IMR-90 (cell line): Measurements from ENCODE around the gene NFKBIE. TPM values are rescaled to one million over a fixed set of nuclear protein-coding genes. Genes with fewer than 3 reads are reported as not detected.

ENCODE experiments used
- ATAC-seq: fragments of 200-7000 bp; cut with Tn5 transposase; 2 replicates; pipeline ENCODE4 v1.9.1; 2020; ENCODE audit warnings: low read depth, mild to moderate bottlenecking, moderate library complexity
- BruUV-seq: library from RNA; stranded (reverse); fragments of 400-500 nt; replicated peaks from 2 replicates; lab custom pipeline; 2021; lab: Mats Ljungman, UMichigan
- CTCF ChIA-PET: fragments of 300-600 bp; formaldehyde crosslinking; extraction: SDS; loops from one replicate; lab custom pipeline; 2021; ENCODE audit warnings: antibody characterized with exemption; lab: Yijun Ruan, JAX
- POLR2A ChIA-PET: fragments of 300-600 bp; sonication (Branson Sonifier 250); formaldehyde crosslinking; loops from one replicate; lab custom pipeline; 2022; ENCODE audit warnings: antibody characterized with exemption; ENCODE audit not compliant: unreplicated experiment; lab: Charles Lee
- DNase-seq: peaks from one replicate; pipeline ENCODE4 v3.0.0; 2013
- H2AFZ ChIP-seq: replicated peaks from 2 replicates; pipeline ENCODE3; 2013; ENCODE audit warnings: low read length, mild to moderate bottlenecking; ENCODE audit not compliant: poor library complexity
- H2AK5ac ChIP-seq: 2 replicates; pipeline ENCODE4 v1.6.1; 2013; ENCODE audit warnings: low read depth, low read length, inconsistent platforms
- H2AK9ac ChIP-seq: replicated peaks from 2 replicates; pipeline ENCODE3; 2013; ENCODE audit warnings: mild to moderate bottlenecking, low read depth, low read length, moderate library complexity; ENCODE audit not compliant: poor library complexity
- H2BK120ac ChIP-seq: 2 replicates; pipeline ENCODE4 v1.6.1; 2013; ENCODE audit warnings: low read depth, low read length, inconsistent platforms
- H2BK15ac ChIP-seq: 3 replicates; pipeline ENCODE4 v1.6.1; 2013; ENCODE audit warnings: low read depth, low read length, inconsistent platforms
- H2BK20ac ChIP-seq: 2 replicates; pipeline ENCODE4 v1.6.1; 2013; ENCODE audit warnings: low read depth, mild to moderate bottlenecking, inconsistent platforms, low read length, moderate library complexity
- H2BK5ac ChIP-seq: 2 replicates; pipeline ENCODE4 v1.6.1; 2013; ENCODE audit warnings: mild to moderate bottlenecking, low read depth, low read length, inconsistent platforms; ENCODE audit not compliant: poor library complexity, severe bottlenecking
- H3K14ac ChIP-seq: replicated peaks from 2 replicates; pipeline ENCODE4 v1.6.1; 2013; ENCODE audit warnings: low read depth, low read length, inconsistent platforms
- H3K18ac ChIP-seq: 2 replicates; pipeline ENCODE4 v1.6.1; 2013; ENCODE audit warnings: low read depth, low read length, control low read depth
- H3K23ac ChIP-seq: 2 replicates; pipeline ENCODE4 v1.6.1; 2013; ENCODE audit warnings: low read depth, low read length, inconsistent platforms
- H3K27ac ChIP-seq: 2 replicates; pipeline ENCODE4 v1.5.1; 2013; ENCODE audit warnings: mild to moderate bottlenecking, control low read depth, low read length; ENCODE audit not compliant: insufficient read depth
- H3K27me3 ChIP-seq: 2 replicates; pipeline ENCODE4 v1.6.1; 2013; ENCODE audit warnings: low read length; ENCODE audit not compliant: control insufficient read depth, insufficient read depth
- H3K36me3 ChIP-seq: 2 replicates; pipeline ENCODE4 v1.6.1; 2013; ENCODE audit warnings: low read length, mixed read lengths; ENCODE audit not compliant: control insufficient read depth, insufficient read depth
- H3K4ac ChIP-seq: 2 replicates; pipeline ENCODE4 v1.6.1; 2013; ENCODE audit warnings: low read depth, low read length, inconsistent platforms
- H3K4me1 ChIP-seq: 2 replicates; pipeline ENCODE4 v1.6.1; 2013; ENCODE audit warnings: low read length, mixed read lengths; ENCODE audit not compliant: control insufficient read depth, insufficient read depth
- H3K4me2 ChIP-seq: 2 replicates; pipeline ENCODE4 v1.6.1; 2013; ENCODE audit warnings: low read depth, mild to moderate bottlenecking, control low read depth, low read length, moderate library complexity
- H3K4me3 ChIP-seq: 2 replicates; pipeline ENCODE4 v1.5.1; 2013; ENCODE audit warnings: low read depth, mild to moderate bottlenecking, control low read depth, low read length, moderate library complexity; ENCODE audit not compliant: insufficient read depth
- H3K56ac ChIP-seq: 2 replicates; pipeline ENCODE4 v1.6.1; 2013; ENCODE audit warnings: low read length, inconsistent platforms; ENCODE audit not compliant: insufficient read depth; ENCODE audit errors: extremely low read depth
- H3K79me1 ChIP-seq, 2 experiments: 2 replicates each; pipeline ENCODE4 v1.6.1; 2013; ENCODE audit warnings: low read length in 2 of 2, inconsistent platforms in 1 of 2, low read depth in 1 of 2
- H3K9ac ChIP-seq: 2 replicates; pipeline ENCODE4 v1.6.1; 2013; ENCODE audit warnings: low read depth, low read length, control low read depth
- H3K9me1 ChIP-seq: 2 replicates; pipeline ENCODE4 v1.6.1; 2013; ENCODE audit warnings: low read length, inconsistent platforms; ENCODE audit not compliant: insufficient read depth
- H3K9me3 ChIP-seq: 2 replicates; pipeline ENCODE4 v1.6.1; 2013; ENCODE audit warnings: low read length; ENCODE audit not compliant: control insufficient read depth, insufficient read depth
- H4K20me1 ChIP-seq: 2 replicates; pipeline ENCODE4 v1.6.1; 2013; ENCODE audit warnings: low read length, inconsistent platforms; ENCODE audit not compliant: insufficient read depth
- H4K5ac ChIP-seq: 2 replicates; pipeline ENCODE4 v1.6.1; 2013; ENCODE audit warnings: mild to moderate bottlenecking, low read depth, low read length, control low read depth
- H4K8ac ChIP-seq, 2 experiments: 2 replicates each; pipeline ENCODE4 v1.6.1; 2013; ENCODE audit warnings: low read depth in 2 of 2, low read length in 2 of 2, control low read depth in 1 of 2, inconsistent platforms in 1 of 2
- H4K91ac ChIP-seq: 2 replicates; pipeline ENCODE4 v1.6.1; 2013; ENCODE audit warnings: low read depth, low read length, inconsistent platforms; ENCODE audit not compliant: insufficient read depth
- BHLHE40 ChIP-seq: fragments of 150-350 bp; IDR thresholded peaks from 2 replicates; pipeline ENCODE4 v1.6.1; 2016; ENCODE audit warnings: mild to moderate bottlenecking, low read depth, low read length
- CHD1 ChIP-seq: IDR thresholded peaks from 2 replicates; pipeline ENCODE4 v1.6.1; 2012; ENCODE audit warnings: low read depth, low read length, improper control_type of control experiment
- FOS ChIP-seq: fragments of 150-350 bp; IDR thresholded peaks from 2 replicates; pipeline ENCODE4 v1.6.1; 2016; ENCODE audit warnings: low read depth, low read length
- MAFK ChIP-seq: IDR thresholded peaks from 2 replicates; pipeline ENCODE4 v1.6.1; 2012; ENCODE audit warnings: low read depth, low read length, improper control_type of control experiment
- MAZ ChIP-seq: IDR thresholded peaks from 2 replicates; pipeline ENCODE4 v1.6.1; 2012; ENCODE audit warnings: low read depth, mild to moderate bottlenecking, low read length, improper control_type of control experiment, moderate library complexity, borderline replicate concordance
- MXI1 ChIP-seq: IDR thresholded peaks from 2 replicates; pipeline ENCODE4 v1.6.1; 2012; ENCODE audit warnings: low read depth, mild to moderate bottlenecking, low read length, moderate library complexity, borderline replicate concordance
- NFE2L2 ChIP-seq: fragments of 150-350 bp; IDR thresholded peaks from 2 replicates; pipeline ENCODE4 v1.6.1; 2016; ENCODE audit warnings: low read depth, mild to moderate bottlenecking, low read length
- POLR2A ChIP-seq: IDR thresholded peaks from 2 replicates; pipeline ENCODE4 v1.6.1; 2012; ENCODE audit warnings: mild to moderate bottlenecking, low read depth, low read length
- RAD21 ChIP-seq: IDR thresholded peaks from 2 replicates; pipeline ENCODE4 v1.6.1; 2012; ENCODE audit warnings: low read length, improper control_type of control experiment
- RCOR1 ChIP-seq: IDR thresholded peaks from 2 replicates; pipeline ENCODE4 v1.6.1; 2012; ENCODE audit warnings: mild to moderate bottlenecking, low read length, improper control_type of control experiment; ENCODE audit not compliant: insufficient replicate concordance
- RFX5 ChIP-seq: IDR thresholded peaks from 2 replicates; pipeline ENCODE4 v1.8.0; 2012; ENCODE audit warnings: low read depth, mild to moderate bottlenecking, low read length, moderate library complexity
- SMC3 ChIP-seq: fragments of 150-350 bp; IDR thresholded peaks from 2 replicates; pipeline ENCODE4 v1.6.1; 2016; ENCODE audit warnings: low read depth, mild to moderate bottlenecking, antibody characterized with exemption, low read length, moderate library complexity
- WGBS, 2 experiments: methylation state at CpG; one replicate each; pipeline versions ENCODE4 v1.1.5 to v1.1.7; 2013; ENCODE audit warnings: missing lambda C conversion rate in 2 of 2; ENCODE audit not compliant: insufficient read length in 1 of 2; ENCODE audit errors: extremely low coverage in 2 of 2; 5-methylcytosine and 5-hydroxymethylcytosine counted together
- dilution Hi-C: fragments of 300-500 bp; cut with HindIII; formaldehyde crosslinking; loops from one replicate; pipeline ENCODE4 v1.14.3; 2018; ENCODE audit warnings: low sequenced_read_pairs; ENCODE audit not compliant: unreplicated experiment
- in situ Hi-C: fragments of 300-500 bp; cut with MboI; formaldehyde crosslinking; loops from 3 replicates; pipeline ENCODE4 v1.14.3; 2019; ENCODE audit warnings: low sequenced_read_pairs, inconsistent platforms, mixed read lengths
- intact Hi-C: fragments of 100-400 bp; cut with micrococcal nuclease; formaldehyde crosslinking; loops from 2 replicates; pipeline ENCODE4 v1.10.0; 2022
- polyA plus RNA-seq, 3 experiments: library from polyadenylated mRNA; depleted of rRNA; stranded (reverse); fragments of >200 nt; gene quantifications; 2 replicates each; pipeline ENCODE4 v1.2.3, GENCODE V29; 2012; ENCODE audit warnings: low replicate concordance in 1 of 3
- total RNA-seq: library from RNA; depleted of rRNA; stranded (reverse); fragments of >200 nt; gene quantifications from 2 replicates; pipeline ENCODE4 v1.2.3, GENCODE V29; 2012
- TF ChIP-seq, protein P1 (sequence below): conservative IDR thresholded peaks from 2 replicates; pipeline ENCODE4 v1.5.1; 2012; ENCODE audit warnings: mild to moderate bottlenecking, low read depth, low read length, improper control_type of control experiment
- TF ChIP-seq, protein P2 (sequence below): fragments of 150-350 bp; IDR thresholded peaks from 2 replicates; pipeline ENCODE4 v1.6.1; 2016; ENCODE audit warnings: low read depth, mild to moderate bottlenecking, low read length, moderate library complexity, borderline replicate concordance
- TF ChIP-seq, protein P3 (sequence below): fragments of 150-350 bp; IDR thresholded peaks from 2 replicates; pipeline ENCODE4 v1.6.1; 2017; ENCODE audit warnings: mild to moderate bottlenecking, antibody characterized with exemption, low read length, low read depth

NFKBIE gene
- total and polyA plus RNA-seq, 2 of the 4 experiments (the other 2 are of a cell fraction) = 7.9 to 13.0 TPM

DNA sequence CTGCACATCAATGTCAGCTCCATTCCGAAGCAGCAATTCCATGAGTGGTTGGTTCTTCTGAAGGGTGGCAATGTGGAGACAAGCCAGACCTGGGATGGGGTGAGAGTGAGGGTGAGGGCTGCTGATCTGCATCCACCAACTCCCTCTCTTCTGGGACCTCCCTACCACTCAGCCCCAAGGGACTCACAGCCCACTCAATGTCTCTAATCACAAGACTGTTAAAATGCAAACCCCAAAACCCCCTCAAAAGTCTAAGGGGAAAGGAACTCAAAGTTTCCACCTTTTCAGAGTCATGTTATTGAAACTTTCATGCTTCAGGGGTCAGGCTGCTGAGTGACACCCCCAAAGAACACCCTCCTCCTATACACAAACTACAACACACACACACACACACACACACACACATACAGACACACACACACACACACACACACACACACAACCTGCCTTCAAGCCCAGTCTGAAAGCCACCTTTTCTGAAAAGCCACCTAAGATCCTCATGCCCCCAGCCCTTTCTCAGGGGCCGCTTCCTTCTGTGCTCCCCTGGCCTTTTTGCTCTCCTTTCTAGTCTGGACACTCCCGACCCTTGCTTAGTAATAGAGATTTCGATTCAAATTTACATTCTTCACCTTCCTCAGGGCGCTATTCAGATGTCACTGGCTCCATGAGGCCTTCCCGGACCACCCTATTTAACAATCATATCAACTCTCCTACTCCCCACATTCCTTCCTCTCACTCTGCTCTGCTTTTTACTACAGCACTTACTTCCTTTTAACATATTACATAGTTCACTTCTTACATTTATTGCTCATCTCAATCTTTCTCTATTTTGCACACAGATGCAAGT is 4.7 kb downstream of the NFKBIE start:
- Histone ChIP-seq H3K9me1 (peaks cover 20% of the 10 kb centered on the region), H3K27ac (no peak overlapping the region), H3K9me3 (no peaks in the 10 kb centered on the region), H4K91ac (no peak overlapping the region), H2BK20ac (no peak overlapping the region), H3K79me1 (peaks cover 24 to 58% of the 10 kb centered on the region in 2 experiments), H4K20me1 (peaks cover 19% of the 10 kb centered on the region), H3K23ac (no peak overlapping the region), H3K4me1 (peaks cover 30% of the 10 kb centered on the region), H3K4ac (no peak overlapping the region), H3K4me2 (no peak overlapping the region), H3K18ac (no peak overlapping the region), H2BK5ac (no peak overlapping the region), H3K4me3 (no peak overlapping the region), H2BK15ac (no peak overlapping the region), H3K56ac (no peak overlapping the region), H2AFZ (no peak overlapping the region), H3K36me3 (peaks cover 14% of the 10 kb centered on the region), H4K8ac (no peak overlapping the region), H3K27me3 (no peaks in the 10 kb centered on the region), H4K5ac (no peak overlapping the region), H3K14ac (no peak overlapping the region), H2AK9ac (no peak overlapping the region), H2AK5ac (no peak overlapping the region), H2BK120ac (no peak overlapping the region), H3K9ac (no peak overlapping the region)
- ATAC-seq (no peak), DNase-seq (no peak)
- ChIA-PET CTCF (no interaction called here), POLR2A (no interaction called here)
- dilution Hi-C loops = no loop called here
- intact Hi-C loops = no loop called here
- in situ Hi-C loops = no loop called here
- 87% methylated on average over 3 of the region's 6 CpGs; no CpG with 5 or more reads in 1 of the 2 experiments for WGBS, 2 experiments
- BruUV-seq = no TSS peak
- TF ChIP-seq, protein P1, sequence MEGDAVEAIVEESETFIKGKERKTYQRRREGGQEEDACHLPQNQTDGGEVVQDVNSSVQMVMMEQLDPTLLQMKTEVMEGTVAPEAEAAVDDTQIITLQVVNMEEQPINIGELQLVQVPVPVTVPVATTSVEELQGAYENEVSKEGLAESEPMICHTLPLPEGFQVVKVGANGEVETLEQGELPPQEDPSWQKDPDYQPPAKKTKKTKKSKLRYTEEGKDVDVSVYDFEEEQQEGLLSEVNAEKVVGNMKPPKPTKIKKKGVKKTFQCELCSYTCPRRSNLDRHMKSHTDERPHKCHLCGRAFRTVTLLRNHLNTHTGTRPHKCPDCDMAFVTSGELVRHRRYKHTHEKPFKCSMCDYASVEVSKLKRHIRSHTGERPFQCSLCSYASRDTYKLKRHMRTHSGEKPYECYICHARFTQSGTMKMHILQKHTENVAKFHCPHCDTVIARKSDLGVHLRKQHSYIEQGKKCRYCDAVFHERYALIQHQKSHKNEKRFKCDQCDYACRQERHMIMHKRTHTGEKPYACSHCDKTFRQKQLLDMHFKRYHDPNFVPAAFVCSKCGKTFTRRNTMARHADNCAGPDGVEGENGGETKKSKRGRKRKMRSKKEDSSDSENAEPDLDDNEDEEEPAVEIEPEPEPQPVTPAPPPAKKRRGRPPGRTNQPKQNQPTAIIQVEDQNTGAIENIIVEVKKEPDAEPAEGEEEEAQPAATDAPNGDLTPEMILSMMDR = no peak
- TF ChIP-seq RCOR1 (no peak), BHLHE40 (no peak), MAFK (no peak), SMC3 (no peak), FOS (no peak), RFX5 (no peak), MAZ (no peak), RAD21 (no peak), POLR2A (no peak), NFE2L2 (no peak), MXI1 (no peak), CHD1 (no peak)
- TF ChIP-seq, protein P2, sequence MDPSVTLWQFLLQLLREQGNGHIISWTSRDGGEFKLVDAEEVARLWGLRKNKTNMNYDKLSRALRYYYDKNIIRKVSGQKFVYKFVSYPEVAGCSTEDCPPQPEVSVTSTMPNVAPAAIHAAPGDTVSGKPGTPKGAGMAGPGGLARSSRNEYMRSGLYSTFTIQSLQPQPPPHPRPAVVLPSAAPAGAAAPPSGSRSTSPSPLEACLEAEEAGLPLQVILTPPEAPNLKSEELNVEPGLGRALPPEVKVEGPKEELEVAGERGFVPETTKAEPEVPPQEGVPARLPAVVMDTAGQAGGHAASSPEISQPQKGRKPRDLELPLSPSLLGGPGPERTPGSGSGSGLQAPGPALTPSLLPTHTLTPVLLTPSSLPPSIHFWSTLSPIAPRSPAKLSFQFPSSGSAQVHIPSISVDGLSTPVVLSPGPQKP = no peak
- TF ChIP-seq, protein P3, sequence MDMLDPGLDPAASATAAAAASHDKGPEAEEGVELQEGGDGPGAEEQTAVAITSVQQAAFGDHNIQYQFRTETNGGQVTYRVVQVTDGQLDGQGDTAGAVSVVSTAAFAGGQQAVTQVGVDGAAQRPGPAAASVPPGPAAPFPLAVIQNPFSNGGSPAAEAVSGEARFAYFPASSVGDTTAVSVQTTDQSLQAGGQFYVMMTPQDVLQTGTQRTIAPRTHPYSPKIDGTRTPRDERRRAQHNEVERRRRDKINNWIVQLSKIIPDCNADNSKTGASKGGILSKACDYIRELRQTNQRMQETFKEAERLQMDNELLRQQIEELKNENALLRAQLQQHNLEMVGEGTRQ = no peak
